ENCODE data around the gene CTDNEP1.

CTDNEP1 gene

GRCh38 chr17:7292729-7293128 lies 41.2 kb upstream of the CTDNEP1 start:
- DNase-seq (ENCODE audit: low read depth), result no peak
- TF ChIP-seq CTCF (IDR thresholded peaks at IDR 0.05; ENCODE audit: insufficient read depth, low read depth, low read length, missing control alignments), result no peak
- no peak overlapping the region for H3K4me3 ChIP-seq (ENCODE audit: low read depth, low read length)

- DNase-seq (ENCODE audit: low read depth), result no peak
- TF ChIP-seq CTCF (IDR thresholded peaks at IDR 0.05; ENCODE audit: insufficient read depth, low read depth, low read length, missing control alignments), result no peak
- no peak overlapping the region for H3K4me3 ChIP-seq (ENCODE audit: low read depth, low read length)
Measured at GRCh38 chr17:7292194-7292593, 40.7 kb upstream of the CTDNEP1 start.

GRCh38 chr17:7290685-7291084 lies 39.2 kb upstream of the CTDNEP1 start:
- no peak for DNase-seq (ENCODE audit: low read depth)

GRCh38 chr17:7290166-7290565 lies 38.6 kb upstream of the CTDNEP1 start:
- H3K4me3 ChIP-seq (ENCODE audit: low read depth, low read length), result no peak overlapping the region
- no peak for DNase-seq (ENCODE audit: low read depth)
- no peak for TF ChIP-seq CTCF (IDR thresholded peaks at IDR 0.05; ENCODE audit: insufficient read depth, low read depth, low read length, missing control alignments)

More at GRCh38 chr17:7290685-7291084, 39.2 kb upstream of the CTDNEP1 start:
- no peak overlapping the region for H3K4me3 ChIP-seq (ENCODE audit: low read depth, low read length)
- TF ChIP-seq CTCF (IDR thresholded peaks at IDR 0.05; ENCODE audit: insufficient read depth, low read depth, low read length, missing control alignments), result no peak

GRCh38 chr17:7289256-7290032 lies 37.9 kb upstream of the CTDNEP1 start:
- no peak for TF ChIP-seq CTCF (IDR thresholded peaks at IDR 0.05; ENCODE audit: insufficient read depth, low read depth, low read length, missing control alignments)
- H3K4me3 ChIP-seq (ENCODE audit: low read depth, low read length), result no peak overlapping the region
- DNase-seq (ENCODE audit: low read depth), result no peak

- no peak overlapping the region for H3K4me3 ChIP-seq (ENCODE audit: low read depth, low read length)
- DNase-seq (ENCODE audit: low read depth), result no peak
- no peak for TF ChIP-seq CTCF (IDR thresholded peaks at IDR 0.05; ENCODE audit: insufficient read depth, low read depth, low read length, missing control alignments)
Measured at GRCh38 chr17:7285679-7286078, 34.1 kb upstream of the CTDNEP1 start.

GRCh38 chr17:7284911-7285310 lies 33.4 kb upstream of the CTDNEP1 start:
- TF ChIP-seq CTCF (IDR thresholded peaks at IDR 0.05; ENCODE audit: insufficient read depth, low read depth, low read length, missing control alignments), result no peak
- DNase-seq (ENCODE audit: low read depth), result no peak
- no peak overlapping the region for H3K4me3 ChIP-seq (ENCODE audit: low read depth, low read length)
